ENCODE results near the gene DRC1.
A peak's percentile ranks its signal among the peaks of the same experiment; 100 is the strongest.

Gene DRC1

GRCh38 chr2:26448651-26449050 is 46.9 kb downstream of the DRC1 start:
- no peak for DNase-seq

- DNase-seq: no peak
Observed at GRCh38 chr2:26449278-26450030, 47.7 kb downstream of the DRC1 start.

- DNase-seq: no peak
Observed at GRCh38 chr2:26450031-26450635, 48.4 kb downstream of the DRC1 start.

GRCh38 chr2:26451700-26452099 is 50.0 kb downstream of the DRC1 start:
- DNase-seq: no peak

GRCh38 chr2:26453421-26454329 is 52.0 kb downstream of the DRC1 start:
- DNase-seq: no peak

GRCh38 chr2:26454561-26455001 is 52.9 kb downstream of the DRC1 start:
- DNase-seq: no peak

- DNase-seq: no peak
Observed at GRCh38 chr2:26455037-26455669, 53.4 kb downstream of the DRC1 start.

GRCh38 chr2:26455670-26456439 is 54.1 kb downstream of the DRC1 start:
- DNase-seq: no peak

GRCh38 chr2:26456440-26457250 is 54.9 kb downstream of the DRC1 start:
- DNase-seq: no peak

GRCh38 chr2:26457251-26457666 is 55.5 kb downstream of the DRC1 start:
- no peak for DNase-seq

- no peak for DNase-seq
Observed at GRCh38 chr2:26457695-26458364, 56.1 kb downstream of the DRC1 start.

GRCh38 chr2:26458365-26459042 is 56.8 kb downstream of the DRC1 start:
- DNase-seq: no peak

GRCh38 chr2:26459991-26460612 is 58.4 kb downstream of the DRC1 start:
- no peak for DNase-seq

GRCh38 chr2:26460613-26461031 is 58.9 kb downstream of the DRC1 start:
- DNase-seq: no peak

GRCh38 chr2:26461601-26462023 is 59.9 kb downstream of the DRC1 start:
- no peak for DNase-seq

GRCh38 chr2:26462100-26462499 is 60.4 kb downstream of the DRC1 start:
- DNase-seq: no peak

GRCh38 chr2:26462511-26463243 is 61.0 kb downstream of the DRC1 start:
- DNase-seq: peak; percentile 69

Data from fibroblast of skin of scalp (primary cell).